Measurements from ENCODE around the gene CABLES1.

CABLES1 gene

GRCh38 chr18:23207994-23208393 lies 72.7 kb downstream of the CABLES1 start:
- H4K8ac ChIP-seq (ENCODE audit: low read length): no peak overlapping the region
- H3K4me1 ChIP-seq (ENCODE audit: control insufficient read depth, insufficient read depth, low read depth, low read length): peaks cover 7% of the 10 kb centered on the region
- no peak overlapping the region for H2AK5ac ChIP-seq (ENCODE audit: low read length, severe bottlenecking)
- peaks cover 13% of the 10 kb centered on the region for H3K9me3 ChIP-seq (ENCODE audit: control insufficient read depth, low read length)
- H3K18ac ChIP-seq (ENCODE audit: low read depth in 1 of 2, low read length in 2 of 2): no peak overlapping the region
- H3K36me3 ChIP-seq (ENCODE audit: control insufficient read depth in 1 of 2, insufficient read depth in 2 of 2, low read depth in 1 of 2, low read length in 2 of 2): peaks cover 37 to 60% of the 10 kb centered on the region in 2 experiments
- peaks cover 4% of the 10 kb centered on the region for H3K79me1 ChIP-seq (replicated peaks; ENCODE audit: low read length, poor library complexity, severe bottlenecking)
- H3K4me3 ChIP-seq (ENCODE audit: insufficient read depth in 1 of 2, low read depth in 1 of 2, low read length in 2 of 2): no peak overlapping the region
- H2BK120ac ChIP-seq (ENCODE audit: low read depth, low read length): no peak overlapping the region
- no peak overlapping the region for H3K4me2 ChIP-seq (ENCODE audit: low read length, poor library complexity, severe bottlenecking)
- DNase-seq: no peak
- H2BK5ac ChIP-seq (ENCODE audit: low read depth, low read length, poor library complexity, severe bottlenecking): no peak overlapping the region
- no peaks in the 10 kb centered on the region for H3K27me3 ChIP-seq (ENCODE audit: control insufficient read depth in 1 of 2, insufficient read depth in 1 of 2, low read length in 2 of 2)
- H3K4ac ChIP-seq (ENCODE audit: low read depth in 1 of 2, low read length in 2 of 2): no peak overlapping the region
- no peak overlapping the region for H2BK12ac ChIP-seq (ENCODE audit: low read length in 2 of 2)
- no peak overlapping the region for H3K9ac ChIP-seq (ENCODE audit: low read length)
- no peak overlapping the region for H2AFZ ChIP-seq (ENCODE audit: low read depth, low read length)
- H4K91ac ChIP-seq (ENCODE audit: low read length): no peak overlapping the region
- 99% methylated on average over 4 of the region's 6 CpGs for WGBS
- H3K14ac ChIP-seq (ENCODE audit: low read length in 2 of 2): no peak overlapping the region
- no peak overlapping the region for H3K23ac ChIP-seq (ENCODE audit: low read length in 2 of 2)
- no peak overlapping the region for H3K27ac ChIP-seq (ENCODE audit: low read length, poor library complexity, severe bottlenecking)
- H2BK15ac ChIP-seq (ENCODE audit: low read depth, poor library complexity, severe bottlenecking): no peak overlapping the region

- H3K79me1 ChIP-seq (replicated peaks; ENCODE audit: low read length, poor library complexity, severe bottlenecking): peaks cover 6% of the 10 kb centered on the region
- H3K4me2 ChIP-seq (ENCODE audit: low read length, poor library complexity, severe bottlenecking): no peak overlapping the region
- H4K8ac ChIP-seq (ENCODE audit: low read length): no peak overlapping the region
- H2BK5ac ChIP-seq (ENCODE audit: low read depth, low read length, poor library complexity, severe bottlenecking): no peak overlapping the region
- H3K4me3 ChIP-seq (ENCODE audit: insufficient read depth in 1 of 2, low read depth in 1 of 2, low read length in 2 of 2): no peak overlapping the region
- no peak overlapping the region for H3K14ac ChIP-seq (ENCODE audit: low read length in 2 of 2)
- H2BK12ac ChIP-seq (ENCODE audit: low read length in 2 of 2): no peak overlapping the region
- no peak overlapping the region for H4K91ac ChIP-seq (ENCODE audit: low read length)
- no peak overlapping the region for H2BK15ac ChIP-seq (ENCODE audit: low read depth, poor library complexity, severe bottlenecking)
- no peak overlapping the region for H3K4ac ChIP-seq (ENCODE audit: low read depth in 1 of 2, low read length in 2 of 2)
- no peak overlapping the region for H3K27ac ChIP-seq (ENCODE audit: low read length, poor library complexity, severe bottlenecking)
- peaks cover 13% of the 10 kb centered on the region for H3K9me3 ChIP-seq (ENCODE audit: control insufficient read depth, low read length)
- H3K4me1 ChIP-seq (ENCODE audit: control insufficient read depth, insufficient read depth, low read depth, low read length): peaks cover 7% of the 10 kb centered on the region
- H3K9ac ChIP-seq (ENCODE audit: low read length): no peak overlapping the region
- H3K23ac ChIP-seq (ENCODE audit: low read length in 2 of 2): no peak overlapping the region
- H3K36me3 ChIP-seq (ENCODE audit: control insufficient read depth in 1 of 2, insufficient read depth in 2 of 2, low read depth in 1 of 2, low read length in 2 of 2): peaks cover 38 to 59% of the 10 kb centered on the region in 2 experiments
- 97% methylated on average over 3 of the region's 3 CpGs for WGBS
- H2BK120ac ChIP-seq (ENCODE audit: low read depth, low read length): no peak overlapping the region
- no peak overlapping the region for H2AK5ac ChIP-seq (ENCODE audit: low read length, severe bottlenecking)
- no peak overlapping the region for H3K18ac ChIP-seq (ENCODE audit: low read depth in 1 of 2, low read length in 2 of 2)
- no peaks in the 10 kb centered on the region for H3K27me3 ChIP-seq (ENCODE audit: control insufficient read depth in 1 of 2, insufficient read depth in 1 of 2, low read length in 2 of 2)
- H2AFZ ChIP-seq (ENCODE audit: low read depth, low read length): no peak overlapping the region
- DNase-seq: no peak
These were observed 73.3 kb downstream of the CABLES1 start for GRCh38 chr18:23208600-23208999.

GRCh38 chr18:23209031-23209430 lies 73.7 kb downstream of the CABLES1 start:
- Histone ChIP-seq H3K4me3 (ENCODE audit: insufficient read depth in 1 of 2, low read depth in 1 of 2, low read length in 2 of 2) (no peak overlapping the region), H3K27me3 (ENCODE audit: control insufficient read depth in 1 of 2, insufficient read depth in 1 of 2, low read length in 2 of 2) (no peaks in the 10 kb centered on the region), H2AK5ac (ENCODE audit: low read length, severe bottlenecking) (no peak overlapping the region), H4K91ac (ENCODE audit: low read length) (no peak overlapping the region), H2BK120ac (ENCODE audit: low read depth, low read length) (no peak overlapping the region), H2AFZ (ENCODE audit: low read depth, low read length) (no peak overlapping the region), H3K4me1 (ENCODE audit: control insufficient read depth, insufficient read depth, low read depth, low read length) (peaks cover 7% of the 10 kb centered on the region), H2BK5ac (ENCODE audit: low read depth, low read length, poor library complexity, severe bottlenecking) (no peak overlapping the region), H3K9ac (ENCODE audit: low read length) (no peak overlapping the region), H2BK12ac (ENCODE audit: low read length in 2 of 2) (no peak overlapping the region), H3K79me1 (replicated peaks; ENCODE audit: low read length, poor library complexity, severe bottlenecking) (peaks cover 7% of the 10 kb centered on the region), H4K8ac (ENCODE audit: low read length) (no peak overlapping the region), H2BK15ac (ENCODE audit: low read depth, poor library complexity, severe bottlenecking) (no peak overlapping the region), H3K27ac (ENCODE audit: low read length, poor library complexity, severe bottlenecking) (no peak overlapping the region), H3K14ac (ENCODE audit: low read length in 2 of 2) (no peak overlapping the region), H3K36me3 (ENCODE audit: control insufficient read depth in 1 of 2, insufficient read depth in 2 of 2, low read depth in 1 of 2, low read length in 2 of 2) (peaks cover 37 to 63% of the 10 kb centered on the region in 2 experiments), H3K9me3 (ENCODE audit: control insufficient read depth, low read length) (peaks cover 13% of the 10 kb centered on the region), H3K4me2 (ENCODE audit: low read length, poor library complexity, severe bottlenecking) (no peak overlapping the region), H3K18ac (ENCODE audit: low read depth in 1 of 2, low read length in 2 of 2) (no peak overlapping the region), H3K4ac (ENCODE audit: low read depth in 1 of 2, low read length in 2 of 2) (no peak overlapping the region), H3K23ac (ENCODE audit: low read length in 2 of 2) (no peak overlapping the region)
- no peak for DNase-seq
- 92% methylated on average over 3 of the region's 3 CpGs for WGBS

GRCh38 chr18:23209796-23210195 lies 74.5 kb downstream of the CABLES1 start:
- H2BK120ac ChIP-seq (ENCODE audit: low read depth, low read length): no peak overlapping the region
- no peak overlapping the region for H2BK12ac ChIP-seq (ENCODE audit: low read length in 2 of 2)
- H4K8ac ChIP-seq (ENCODE audit: low read length): no peak overlapping the region
- H3K18ac ChIP-seq (ENCODE audit: low read depth in 1 of 2, low read length in 2 of 2): no peak overlapping the region
- no peak overlapping the region for H3K14ac ChIP-seq (ENCODE audit: low read length in 2 of 2)
- no peak for DNase-seq
- WGBS: 93% methylated on average over 6 of the region's 7 CpGs
- H2BK15ac ChIP-seq (ENCODE audit: low read depth, poor library complexity, severe bottlenecking): no peak overlapping the region
- H2AK5ac ChIP-seq (ENCODE audit: low read length, severe bottlenecking): no peak overlapping the region
- H3K9me3 ChIP-seq (ENCODE audit: control insufficient read depth, low read length): peaks cover 13% of the 10 kb centered on the region
- H3K4me3 ChIP-seq (ENCODE audit: insufficient read depth in 1 of 2, low read depth in 1 of 2, low read length in 2 of 2): no peak overlapping the region
- peaks cover 7% of the 10 kb centered on the region for H3K4me1 ChIP-seq (ENCODE audit: control insufficient read depth, insufficient read depth, low read depth, low read length)
- H3K23ac ChIP-seq (ENCODE audit: low read length in 2 of 2): no peak overlapping the region
- H3K27ac ChIP-seq (ENCODE audit: low read length, poor library complexity, severe bottlenecking): no peak overlapping the region
- H2AFZ ChIP-seq (ENCODE audit: low read depth, low read length): no peak overlapping the region
- no peak overlapping the region for H4K91ac ChIP-seq (ENCODE audit: low read length)
- H3K4ac ChIP-seq (ENCODE audit: low read depth in 1 of 2, low read length in 2 of 2): no peak overlapping the region
- no peak overlapping the region for H3K9ac ChIP-seq (ENCODE audit: low read length)
- H2BK5ac ChIP-seq (ENCODE audit: low read depth, low read length, poor library complexity, severe bottlenecking): no peak overlapping the region
- peaks cover 7% of the 10 kb centered on the region for H3K79me1 ChIP-seq (replicated peaks; ENCODE audit: low read length, poor library complexity, severe bottlenecking)
- no peaks in the 10 kb centered on the region for H3K27me3 ChIP-seq (ENCODE audit: control insufficient read depth in 1 of 2, insufficient read depth in 1 of 2, low read length in 2 of 2)
- peaks cover 42 to 71% of the 10 kb centered on the region in 2 experiments for H3K36me3 ChIP-seq (ENCODE audit: control insufficient read depth in 1 of 2, insufficient read depth in 2 of 2, low read depth in 1 of 2, low read length in 2 of 2)
- H3K4me2 ChIP-seq (ENCODE audit: low read length, poor library complexity, severe bottlenecking): no peak overlapping the region

All from mesenchymal stem cell (in vitro differentiated cells and primary cell).